K562 (cell line): ENCODE results near the gene DGAT2L6.

Experiments
- AFF4 ChIP-seq: sonication (generic); formaldehyde crosslinking; IDR thresholded peaks from 2 replicates; pipeline ENCODE4 v1.8.0; 2023; ENCODE audit warnings: mild to moderate bottlenecking, missing genetic modification reagents
- ARNT ChIP-seq, 2 experiments: fragments of 450-650 bp; IDR thresholded peaks; 2 replicates each; pipeline ENCODE4 v1.6.1; 2016; ENCODE audit warnings: mild to moderate bottlenecking in 1 of 2
- CC2D1A ChIP-seq: fragments of 450-650 bp; IDR thresholded peaks from 2 replicates; pipeline ENCODE4 v1.6.1; 2017; ENCODE audit warnings: mild to moderate bottlenecking
- FOXK1 ChIP-seq: sonication (generic); formaldehyde crosslinking; IDR thresholded peaks from 2 replicates; pipeline ENCODE4 v1.8.0; 2022; ENCODE audit warnings: missing genetic modification reagents, mild to moderate bottlenecking, borderline replicate concordance
- FUS ChIP-seq: fragments of 200-400 bp; formaldehyde crosslinking; optimal IDR thresholded peaks from 2 replicates; pipeline ENCODE3; 2017; ENCODE audit warnings: low read depth, low read length
- HOXB6 ChIP-seq: fragments of 250-450 bp; sonication (Bioruptor Pico); IDR thresholded peaks from 2 replicates; pipeline ENCODE4 v1.5.1; 2022; ENCODE audit warnings: mild to moderate bottlenecking, borderline replicate concordance
- KAT8 ChIP-seq: fragments of 450-650 bp; IDR thresholded peaks from 2 replicates; pipeline ENCODE4 v1.6.1; 2016; ENCODE audit warnings: low read depth, mild to moderate bottlenecking
- POLR2AphosphoS5 ChIP-seq: IDR thresholded peaks from 2 replicates; pipeline ENCODE4 v1.6.1; 2011; ENCODE audit warnings: mild to moderate bottlenecking, low read depth, low read length, moderate library complexity; ENCODE audit not compliant: control insufficient read depth, insufficient read depth
- RCOR1 ChIP-seq, 2 experiments: IDR thresholded peaks; 2 replicates each; pipeline ENCODE4 v1.6.1; 2012; ENCODE audit warnings: low read depth in 2 of 2, low read length in 2 of 2, borderline replicate concordance in 1 of 2, improper control_type of control experiment in 1 of 2
- ZNF24 ChIP-seq: fragments of 450-650 bp; IDR thresholded peaks from 2 replicates; pipeline ENCODE4 v1.6.1; 2016

- TF ChIP-seq ARNT (IDR thresholded peaks at IDR 0.05): no peak
- no peak for TF ChIP-seq KAT8
- no peak for TF ChIP-seq HOXB6 (CRISPR knock-in tag)
- TF ChIP-seq AFF4 (CRISPR knock-in tag): no peak
- no peak for TF ChIP-seq FUS
- no peak for TF ChIP-seq FOXK1 (CRISPR knock-in tag)
- TF ChIP-seq CC2D1A: no peak
- TF ChIP-seq POLR2AphosphoS5: no peak
- no peak for TF ChIP-seq RCOR1 (IDR thresholded peaks at IDR 0.05; ENCODE audit: borderline replicate concordance in 1 of 2, low read depth in 2 of 2, low read length in 2 of 2)
- TF ChIP-seq ZNF24: no peak
These were observed 49.2 kb upstream of the DGAT2L6 start for GRCh38 chrX:70128071-70128470.
